HG03095 (cell line): ENCODE results near the gene AKR1C8.
"Not testable (repeated sequence)": the region's sequence is repeated elsewhere in the genome, so short reads cannot be mapped to it uniquely, and the experiment has no call there.

Source experiments
- ATAC-seq: cut with Tn5 transposase; IDR thresholded peaks from one replicate; pipeline ENCODE4 v1.9.1; 2021; ENCODE audit warnings: moderate library complexity; ENCODE audit not compliant: unreplicated experiment

Gene AKR1C8

DNA sequence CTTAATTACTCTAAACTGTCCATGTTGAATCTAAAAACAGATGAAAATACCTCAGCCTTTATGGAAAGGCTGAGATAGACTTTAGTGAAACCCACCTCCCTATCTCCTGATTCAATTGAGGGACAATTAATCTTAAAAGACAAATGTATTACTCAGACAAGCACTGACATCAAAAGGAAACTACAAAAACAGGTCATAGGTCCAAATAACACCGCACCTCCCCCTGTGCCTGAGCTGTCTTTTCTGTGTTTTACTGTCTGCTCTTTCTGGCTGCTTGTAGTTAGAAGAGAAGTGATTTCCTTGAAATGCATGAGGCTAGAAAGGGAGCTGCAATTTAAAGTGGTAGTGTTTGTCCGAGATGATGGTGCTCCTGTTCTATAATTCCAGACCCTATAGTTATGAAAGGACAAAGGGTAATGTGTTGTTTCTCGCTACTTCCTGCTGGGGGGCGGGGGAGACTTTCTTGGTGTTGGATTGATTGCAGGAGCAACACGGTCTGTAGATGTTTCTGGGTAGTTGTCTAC is 16.0 kb downstream of the AKR1C8 start:
- no peak for ATAC-seq

DNA sequence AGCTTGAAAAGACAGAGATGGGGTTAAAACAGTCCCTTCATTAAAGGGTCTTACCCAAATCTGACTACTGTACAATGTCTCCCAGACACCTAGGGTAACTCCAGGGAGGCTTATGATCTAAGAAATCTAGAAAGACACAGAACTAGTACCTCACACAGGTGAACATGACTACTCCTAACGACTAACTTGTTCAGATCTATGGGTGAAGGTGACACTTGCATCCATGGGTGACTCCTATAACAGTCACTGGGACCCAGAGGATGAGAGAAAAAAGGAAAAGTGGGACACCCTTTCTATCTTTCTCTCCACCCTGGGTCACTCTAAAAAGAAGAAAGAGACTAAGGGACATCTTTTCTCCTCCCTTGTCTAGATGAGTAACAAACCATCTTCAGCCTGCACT is 19.2 kb downstream of the AKR1C8 start:
- no peak for ATAC-seq

DNA sequence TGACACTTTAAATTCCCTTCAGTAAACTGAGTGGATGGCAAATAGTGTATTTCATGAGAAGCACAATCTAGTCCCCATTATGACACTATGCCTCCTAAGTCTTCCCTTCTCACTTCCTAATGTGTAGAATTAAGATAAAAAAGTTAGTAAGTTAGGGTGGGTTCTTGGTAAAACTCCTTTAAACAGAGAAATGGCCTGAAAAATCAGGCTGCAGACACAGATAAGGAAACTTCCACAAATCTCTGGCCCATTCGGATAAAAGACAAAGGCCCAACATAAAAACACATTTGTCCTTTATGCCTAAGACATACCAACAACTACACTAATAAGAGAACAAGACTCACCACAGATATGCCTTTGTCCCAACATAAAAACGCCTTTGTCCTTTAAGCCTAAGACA is 21.5 kb downstream of the AKR1C8 start:
- no peak for ATAC-seq

DNA sequence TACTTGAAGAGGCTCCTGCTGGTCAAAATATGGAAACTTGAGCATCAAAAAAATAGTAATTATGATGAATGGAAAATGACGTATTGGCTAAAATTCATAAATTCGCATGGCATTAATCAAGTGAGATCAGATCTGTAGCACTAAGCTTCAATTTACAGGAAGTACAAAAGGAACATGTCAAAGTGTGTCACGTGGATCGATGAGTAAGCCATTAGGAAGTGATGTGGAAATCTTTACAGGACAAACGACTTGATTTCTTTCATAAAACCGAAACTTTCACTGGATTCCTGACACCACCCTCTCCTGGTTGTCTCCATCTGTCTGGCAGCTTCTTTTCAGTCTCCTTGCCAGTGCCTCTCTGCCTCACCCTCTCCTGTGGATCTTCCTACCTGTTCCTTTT is 25.8 kb downstream of the AKR1C8 start:
- ATAC-seq: no peak

DNA sequence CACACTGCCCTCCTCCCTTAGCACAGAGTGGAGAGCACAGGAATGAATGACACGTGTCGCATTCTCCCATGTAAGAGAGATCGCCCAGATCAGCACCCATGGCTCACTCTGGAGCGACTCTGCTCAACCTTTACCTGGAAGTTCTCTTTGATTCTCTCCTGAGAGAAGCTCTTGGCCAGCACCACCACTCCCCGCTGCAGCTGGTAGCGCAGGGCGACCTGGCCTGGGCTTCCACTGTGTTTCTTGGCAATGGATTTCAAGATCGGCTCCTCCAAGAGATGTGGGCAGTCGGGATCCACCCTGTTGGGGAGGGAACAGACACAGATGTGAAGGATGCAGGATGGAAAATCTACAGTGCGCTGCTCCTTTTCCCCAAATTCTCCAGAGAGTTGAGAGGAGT is 27.4 kb downstream of the AKR1C8 start:
- ATAC-seq: no peak

DNA sequence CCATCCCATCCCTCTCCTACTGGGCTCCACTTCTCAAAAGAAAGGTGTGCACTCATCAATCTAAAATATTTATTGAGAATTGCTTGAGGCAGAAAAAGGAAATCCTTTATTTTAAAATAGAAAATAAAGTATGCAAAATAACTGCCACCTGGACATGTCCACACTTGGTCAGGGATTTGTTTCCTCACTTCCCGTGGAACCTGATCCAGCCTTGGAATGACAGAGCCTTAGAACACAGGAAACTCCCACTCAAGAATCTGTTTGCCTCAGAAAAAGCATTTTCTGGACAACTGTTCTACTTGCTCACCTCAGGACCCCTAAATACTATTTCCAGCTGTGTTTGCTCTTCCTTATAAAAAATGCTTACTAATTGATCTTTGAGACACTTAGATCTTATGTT is 29.0 kb downstream of the AKR1C8 start:
- no peak for ATAC-seq

DNA sequence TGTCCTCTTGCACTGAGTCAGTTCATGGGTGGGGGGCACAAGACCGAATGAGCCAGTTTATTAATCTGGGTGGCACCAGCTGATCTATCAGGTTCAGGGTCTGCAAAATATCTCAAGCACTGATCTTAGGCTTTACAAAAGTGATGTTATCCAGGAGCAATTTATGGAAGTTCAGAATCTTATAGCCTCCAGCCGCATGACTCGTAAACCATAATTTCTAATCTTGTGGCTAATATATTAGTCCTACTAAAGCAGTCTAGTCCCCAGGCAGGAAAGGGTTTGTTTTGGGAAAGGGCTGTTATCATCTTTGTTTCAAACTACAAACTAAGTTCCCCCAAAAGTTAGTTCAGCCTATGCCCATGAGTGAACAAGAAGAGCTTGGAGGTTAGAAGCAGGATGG is 33.9 kb downstream of the AKR1C8 start:
- no peak for ATAC-seq

DNA sequence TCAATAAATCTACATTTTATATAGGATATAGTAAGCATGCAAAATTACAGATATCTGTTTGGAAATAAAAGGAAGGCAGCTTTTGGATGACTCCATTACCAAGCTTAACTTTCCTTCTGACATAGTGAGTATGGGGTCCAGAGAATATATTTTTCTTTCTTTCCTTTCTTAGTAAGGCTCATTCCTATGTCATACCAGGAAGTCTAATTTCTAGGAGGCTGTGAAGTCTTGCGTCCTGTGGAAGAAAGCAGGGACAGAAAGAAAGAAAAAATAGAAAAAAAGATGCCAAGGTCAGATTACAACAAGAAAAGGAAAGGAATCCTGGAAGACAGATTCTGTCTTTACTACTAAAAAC is 36.3 kb downstream of the AKR1C8 start:
- no peak for ATAC-seq

DNA sequence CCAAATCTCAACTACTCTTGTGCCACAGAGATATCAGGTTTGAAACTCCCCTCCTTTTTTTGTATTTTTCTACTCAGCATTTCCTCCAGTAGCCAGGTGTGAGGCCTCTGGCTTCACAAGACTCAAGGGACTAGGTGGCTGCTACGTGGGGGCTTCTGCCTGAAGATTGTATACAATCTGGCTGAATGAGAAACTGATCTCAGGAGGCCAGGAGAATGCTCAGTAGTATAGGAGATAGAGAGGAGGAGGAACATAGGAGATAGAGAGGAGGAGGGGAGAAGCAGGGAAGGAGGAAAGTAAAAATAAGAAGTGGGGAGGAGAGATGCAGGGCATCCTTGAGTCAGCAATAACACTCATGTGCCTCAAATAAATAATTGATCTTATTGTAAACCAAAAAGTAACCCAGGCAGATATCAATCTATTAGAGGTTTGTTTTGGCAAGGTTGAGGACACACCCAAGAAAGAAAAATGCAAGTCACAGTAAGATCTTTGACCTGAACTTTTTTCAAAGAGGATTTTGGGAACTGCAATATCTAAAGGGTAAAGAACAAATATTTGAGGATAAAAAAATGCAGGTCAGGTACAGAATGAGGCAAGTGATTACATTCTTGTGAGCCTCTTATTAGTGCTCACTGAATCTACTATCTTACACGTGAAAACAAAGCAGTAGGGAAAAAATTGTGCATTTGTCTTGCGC is 36.8 kb downstream of the AKR1C8 start:
- ATAC-seq: no peak

DNA sequence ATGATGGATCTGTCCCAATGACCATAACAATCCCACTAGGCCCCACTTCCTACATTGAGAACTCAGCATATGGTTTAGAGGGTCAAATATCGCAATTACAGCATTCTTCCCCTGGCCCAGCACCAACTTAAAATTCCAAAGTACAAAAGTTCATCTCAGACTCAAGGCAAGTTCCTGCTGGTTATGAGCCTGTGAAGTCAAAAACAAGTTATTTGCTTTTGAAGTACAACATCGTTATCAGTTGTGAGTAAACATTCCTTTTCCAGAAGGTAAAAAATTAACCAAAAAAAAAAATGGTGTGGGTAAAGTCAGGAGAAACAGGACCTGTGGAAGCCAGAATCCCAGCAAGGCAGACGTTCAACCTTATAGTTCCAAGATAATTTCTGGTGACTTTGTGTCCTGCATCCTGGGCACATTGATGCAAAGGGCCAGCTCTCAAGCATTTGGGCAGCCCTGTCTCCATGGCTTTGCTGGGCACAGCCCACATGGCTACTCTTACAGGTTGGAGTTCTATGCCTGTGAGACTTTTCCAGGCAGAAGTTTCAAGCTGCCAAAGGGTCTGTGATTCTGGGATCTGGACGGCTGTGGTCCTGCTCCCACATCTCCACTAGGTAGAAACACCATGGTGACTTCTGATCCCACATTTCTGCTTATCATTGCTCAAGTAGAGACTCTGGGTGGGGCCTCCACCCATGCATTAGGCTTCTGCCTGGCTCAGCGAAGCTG is 37.5 kb downstream of the AKR1C8 start:
- ATAC-seq: no peak

DNA sequence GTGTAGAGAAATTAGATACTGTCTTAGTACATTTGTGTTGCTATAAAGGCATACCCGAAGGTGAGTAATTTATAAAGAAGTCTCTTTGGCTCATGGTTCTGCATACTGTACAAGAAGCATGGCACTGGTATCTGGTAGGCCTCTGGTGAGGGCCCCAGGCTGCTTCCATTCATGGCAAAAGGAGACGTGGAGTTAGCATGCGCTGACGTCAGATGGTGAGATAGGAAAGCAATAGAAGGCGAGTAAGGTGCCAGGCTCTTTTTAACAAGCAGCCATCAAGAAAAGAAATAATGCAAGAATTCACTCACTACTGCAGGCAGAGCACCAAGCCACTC is 38.1 kb downstream of the AKR1C8 start:
- ATAC-seq: no peak

DNA sequence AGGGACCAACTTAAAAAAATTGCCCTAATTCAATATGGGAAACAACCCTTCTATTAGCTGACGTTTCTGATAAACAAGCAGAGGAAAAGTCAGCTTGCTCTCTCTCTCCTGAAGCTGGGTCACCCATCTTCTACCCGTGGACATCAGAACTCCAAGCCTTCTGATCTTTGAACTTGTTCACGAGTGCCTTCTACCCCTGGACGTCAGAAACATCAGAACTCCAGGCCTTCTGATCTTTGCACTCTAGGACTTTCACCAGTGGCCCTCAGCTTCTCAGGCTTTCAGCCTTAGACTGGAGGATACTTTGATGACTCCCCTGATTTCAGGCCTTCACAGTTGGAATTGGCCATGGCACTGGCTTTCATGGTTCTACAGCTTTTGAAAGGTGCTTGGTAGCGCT is 41.8 kb downstream of the AKR1C8 start:
- ATAC-seq: no peak

DNA sequence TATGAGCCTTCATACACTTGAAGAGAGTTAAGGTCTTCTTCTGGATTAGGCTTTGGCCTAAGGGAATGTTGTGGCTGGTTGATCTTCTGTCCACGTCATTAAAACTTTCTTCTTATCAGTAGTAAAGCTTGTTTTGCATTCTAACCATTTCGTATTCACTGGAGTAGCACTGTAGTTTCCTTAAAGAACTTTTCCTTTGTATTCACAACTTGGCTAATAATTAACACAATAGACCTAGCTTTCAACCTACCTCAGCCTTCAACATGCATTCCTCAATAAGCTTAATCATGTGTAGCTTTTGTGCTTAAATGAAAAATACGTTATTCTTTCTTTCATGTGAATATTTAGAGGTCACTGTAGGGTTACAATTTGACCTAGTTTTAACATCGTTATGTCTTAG is 42.8 kb downstream of the AKR1C8 start:
- no peak for ATAC-seq

DNA sequence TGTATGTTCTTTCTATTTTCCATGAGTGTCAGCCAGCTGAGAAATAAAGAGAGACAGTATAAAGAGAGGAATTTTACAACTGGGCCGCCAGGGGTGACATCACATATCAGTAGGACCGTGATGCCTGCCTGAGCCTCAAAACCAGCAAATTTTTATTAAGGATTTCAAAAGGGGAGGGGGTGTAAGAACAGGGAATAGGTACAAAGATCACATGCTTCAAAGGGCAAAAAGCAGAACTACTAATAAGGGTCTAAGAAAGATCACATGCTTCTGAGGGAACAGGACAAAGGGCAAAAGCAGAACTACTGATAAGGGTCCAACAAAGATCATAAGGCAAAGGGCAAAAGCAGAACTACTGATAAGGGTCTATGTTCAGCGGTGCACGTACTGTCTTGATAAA is 47.3 kb downstream of the AKR1C8 start:
- not testable (repeated sequence) for ATAC-seq

DNA sequence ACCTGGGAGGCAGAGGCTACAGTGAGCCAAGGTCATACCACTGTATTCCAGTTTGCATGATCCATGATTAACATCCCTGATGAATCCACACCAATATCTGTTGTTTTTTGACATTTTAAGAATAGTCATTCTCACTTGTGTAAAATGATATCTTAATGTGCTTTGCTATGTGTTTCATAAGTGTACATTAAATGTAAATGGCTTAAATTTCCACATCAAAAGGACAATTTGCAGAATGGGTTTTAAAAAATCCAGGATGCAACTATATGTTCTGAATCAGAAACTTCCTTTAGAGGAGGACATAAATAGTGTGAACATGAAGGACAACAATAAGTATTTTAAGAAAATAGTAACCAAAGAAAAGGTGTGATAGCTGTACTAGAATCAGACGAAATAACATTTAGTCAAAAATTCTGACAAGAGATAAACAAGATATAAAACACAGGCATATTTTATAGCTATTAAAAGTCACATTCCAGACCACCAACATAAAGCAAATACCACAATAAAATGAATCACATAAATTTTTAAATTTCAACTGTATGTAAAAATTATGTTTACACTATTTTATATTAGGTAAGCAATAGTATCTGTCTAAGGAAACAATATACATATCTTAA is 48.4 kb downstream of the AKR1C8 start:
- no peak for ATAC-seq

DNA sequence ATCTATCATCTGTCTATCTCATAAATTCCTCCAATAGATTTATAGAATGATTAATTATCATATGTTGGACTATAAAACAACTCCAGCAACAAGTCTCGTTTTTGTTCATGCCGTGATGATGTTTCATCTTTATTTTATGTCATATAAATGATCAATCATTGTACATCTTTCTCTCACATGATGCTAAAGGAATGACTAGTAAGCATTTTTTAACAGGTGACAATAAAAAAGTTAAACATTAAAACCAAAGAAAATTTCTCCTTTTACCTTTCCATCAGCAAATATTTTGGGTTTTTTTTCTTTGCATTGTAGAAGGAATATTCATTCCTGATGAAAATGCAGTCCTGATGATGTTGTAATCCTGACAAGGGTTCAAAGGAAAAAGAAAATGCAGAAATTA is 49.4 kb downstream of the AKR1C8 start:
- no peak for ATAC-seq

DNA sequence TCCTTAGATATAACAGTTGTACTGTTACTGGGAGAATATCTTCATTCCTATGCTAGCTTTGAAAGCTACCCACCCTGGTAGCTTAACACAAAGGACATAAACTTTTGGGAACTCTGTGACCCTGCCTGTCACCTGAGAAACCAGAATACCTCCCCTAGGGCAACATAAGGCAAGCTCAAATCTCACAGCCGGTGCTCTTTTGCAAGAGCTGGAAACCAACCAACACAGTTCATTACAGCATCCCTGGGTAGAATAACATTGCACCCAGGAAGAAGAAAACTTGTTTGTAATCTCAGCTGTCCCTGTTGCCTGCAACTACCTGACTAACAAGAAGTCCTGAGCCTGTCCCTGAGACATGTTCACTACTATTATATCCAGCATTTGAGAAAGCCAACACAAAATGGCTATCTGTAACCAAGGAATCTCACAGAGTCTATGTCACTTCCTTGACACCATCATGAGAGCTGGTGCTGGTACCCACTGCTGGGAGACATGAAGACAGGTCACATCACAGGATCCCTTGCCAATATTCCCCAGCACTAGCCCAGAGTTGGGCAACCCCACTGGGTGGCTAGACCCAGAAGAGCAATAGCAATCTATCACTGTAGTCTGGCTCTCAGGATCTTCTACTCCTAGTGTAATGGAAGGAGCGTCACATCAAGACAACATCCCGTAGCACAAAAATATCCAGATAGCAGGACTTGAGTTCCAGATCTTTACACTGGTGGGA is 59.5 kb downstream of the AKR1C8 start:
- ATAC-seq: no peak

DNA sequence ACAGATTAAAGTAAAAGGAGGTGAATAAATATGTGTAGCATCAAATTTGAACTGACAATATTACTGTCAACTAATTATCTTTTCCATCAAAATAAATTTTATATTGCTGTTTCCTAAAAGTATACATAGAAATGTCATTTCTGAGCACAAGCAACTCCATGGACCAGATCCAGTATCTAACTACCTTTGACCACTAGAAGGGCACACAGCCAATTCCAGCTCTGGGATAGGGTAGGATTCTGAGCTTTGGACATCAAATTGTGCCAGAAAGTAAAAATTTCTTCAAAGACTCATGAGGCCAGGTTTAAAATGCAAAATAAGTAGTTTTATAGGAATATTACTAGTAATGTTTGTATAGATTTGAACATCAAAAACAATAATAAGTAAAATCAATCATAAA is 61.1 kb downstream of the AKR1C8 start:
- no peak for ATAC-seq

DNA sequence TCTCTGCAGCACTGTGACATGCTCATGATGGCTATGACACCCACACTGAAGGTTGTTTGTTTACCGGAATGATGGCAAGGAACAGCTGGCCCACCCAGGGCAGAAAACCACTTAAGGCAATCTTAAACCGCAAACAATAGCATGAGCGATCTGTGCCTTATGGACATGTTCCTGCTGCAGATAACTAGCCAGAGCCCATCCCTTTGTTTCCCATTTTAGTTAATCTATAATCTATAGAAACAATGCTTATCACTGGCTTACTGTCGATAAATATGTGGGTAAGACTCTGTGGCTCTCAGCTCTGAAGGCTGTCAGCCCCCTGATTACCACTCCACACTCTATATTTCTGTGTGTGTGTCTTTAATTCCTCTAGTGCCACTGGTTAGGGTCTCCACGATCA is 65.0 kb downstream of the AKR1C8 start:
- not testable (repeated sequence) for ATAC-seq

DNA sequence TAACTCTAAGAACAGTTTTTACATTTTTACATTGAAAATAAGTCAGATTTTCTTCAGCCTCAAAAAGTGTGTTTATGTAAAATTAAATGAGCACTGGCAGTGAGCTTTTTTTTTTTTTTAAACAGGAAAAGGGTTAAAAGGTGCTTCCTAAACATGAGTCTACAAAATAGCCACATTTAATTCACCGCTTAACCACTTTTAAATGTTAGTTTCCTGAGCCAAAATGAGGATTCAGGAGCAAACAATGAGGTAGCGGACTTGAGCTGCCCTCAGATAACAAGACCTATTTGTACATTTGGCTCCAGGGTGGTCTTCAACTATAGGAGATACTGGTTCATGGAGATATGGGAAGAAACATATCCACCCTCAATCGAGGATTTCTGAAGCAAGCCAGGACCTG is 67.9 kb downstream of the AKR1C8 start:
- ATAC-seq: no peak

DNA sequence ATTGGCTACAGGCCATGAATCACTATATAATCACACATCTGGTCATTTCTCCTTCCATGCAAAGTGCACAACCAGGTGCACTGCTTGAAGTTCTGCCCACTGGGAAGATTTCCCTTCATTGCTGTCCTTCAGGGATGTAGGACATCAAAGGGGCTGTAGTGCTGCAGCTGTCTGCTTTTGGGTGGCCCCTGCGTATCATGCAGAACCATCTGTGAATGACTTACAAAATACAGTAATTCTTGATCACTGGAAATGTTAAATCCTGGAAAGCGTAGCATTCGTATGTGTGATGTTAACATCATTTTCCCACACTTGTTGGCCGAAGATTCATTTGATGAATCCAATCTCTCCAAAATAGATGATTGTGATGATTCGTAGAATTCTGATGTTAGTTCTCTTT is 68.3 kb downstream of the AKR1C8 start:
- ATAC-seq: no peak

DNA sequence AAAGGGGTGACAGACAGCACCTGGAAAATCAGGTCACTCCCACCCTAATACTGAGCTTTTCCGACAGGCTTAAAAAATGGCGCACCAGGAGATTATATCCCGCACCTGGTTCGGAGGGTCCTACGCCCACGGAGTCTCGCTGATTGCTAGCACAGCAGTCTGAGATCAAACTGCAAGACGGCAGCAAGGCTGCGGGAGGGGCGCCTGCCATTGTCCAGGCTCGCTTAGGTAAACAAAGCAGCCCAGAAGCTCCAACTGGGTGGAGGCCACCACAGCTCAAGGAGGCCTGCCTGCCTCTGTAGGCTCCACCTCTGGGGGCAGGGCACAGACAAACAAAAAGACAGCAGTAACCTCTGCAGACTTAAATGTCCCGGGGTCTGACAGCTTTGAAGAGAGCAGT is 75.1 kb downstream of the AKR1C8 start:
- ATAC-seq: not testable (repeated sequence)
